ENCODE measurements around the gene QPCT.
"Not testable (repeated sequence)": the region's sequence is repeated elsewhere in the genome, so short reads cannot be mapped to it uniquely, and the experiment has no call there.

Gene QPCT

GRCh38 chr2:37361994-37362698 is 17.7 kb downstream of the QPCT start:
- DNase-seq, result no peak

GRCh38 chr2:37364351-37364750 is 19.9 kb downstream of the QPCT start:
- DNase-seq, result no peak

- DNase-seq, result no peak
Observed at GRCh38 chr2:37365669-37366068, 21.2 kb downstream of the QPCT start.

- DNase-seq, result no peak
Observed at GRCh38 chr2:37366773-37367172, 22.3 kb downstream of the QPCT start.

- DNase-seq, result no peak
Observed at GRCh38 chr2:37367310-37367709, 22.9 kb downstream of the QPCT start.

- DNase-seq, result no peak
Observed at GRCh38 chr2:37367984-37368383, 23.6 kb downstream of the QPCT start.

GRCh38 chr2:37370666-37371065 is 26.2 kb downstream of the QPCT start:
- DNase-seq, result no peak

- DNase-seq, result no peak
Observed at GRCh38 chr2:37372000-37372399, 27.6 kb downstream of the QPCT start.

- no peak for DNase-seq
Observed at GRCh38 chr2:37375741-37376288, 31.4 kb downstream of the QPCT start.

GRCh38 chr2:37376421-37377186 is 32.2 kb downstream of the QPCT start:
- DNase-seq, result peak; percentile 4 to 44

GRCh38 chr2:37377187-37377532 is 32.7 kb downstream of the QPCT start:
- DNase-seq, result no peak

GRCh38 chr2:37378411-37378810 is 34.0 kb downstream of the QPCT start:
- DNase-seq, result no peak

- no peak for DNase-seq
Observed at GRCh38 chr2:37379881-37380296, 35.5 kb downstream of the QPCT start.

GRCh38 chr2:37380787-37381186 is 36.4 kb downstream of the QPCT start:
- DNase-seq, result not testable (repeated sequence)

- DNase-seq, result not testable (repeated sequence)
Observed at GRCh38 chr2:37384261-37384660, 39.8 kb downstream of the QPCT start.

- no peak for DNase-seq
Observed at GRCh38 chr2:37387148-37387835, 42.9 kb downstream of the QPCT start.

- DNase-seq, result no peak
Observed at GRCh38 chr2:37388074-37388473, 43.6 kb downstream of the QPCT start.

- DNase-seq, result no peak
Observed at GRCh38 chr2:37389395-37389794, 45.0 kb downstream of the QPCT start.

- DNase-seq, result peak in 1 of 2 experiments; percentile 33
Observed at GRCh38 chr2:37389989-37390765, 45.7 kb downstream of the QPCT start.

- DNase-seq, result no peak
Observed at GRCh38 chr2:37390777-37391176, 46.3 kb downstream of the QPCT start.

- DNase-seq, result no peak
Observed at GRCh38 chr2:37391711-37392110, 47.3 kb downstream of the QPCT start.

- no peak for DNase-seq
Observed at GRCh38 chr2:37392428-37392827, 48.0 kb downstream of the QPCT start.

GRCh38 chr2:37394263-37394662 is 49.8 kb downstream of the QPCT start:
- no peak for DNase-seq
